Measurements from ENCODE around the gene CDK5.

Gene CDK5

DNA sequence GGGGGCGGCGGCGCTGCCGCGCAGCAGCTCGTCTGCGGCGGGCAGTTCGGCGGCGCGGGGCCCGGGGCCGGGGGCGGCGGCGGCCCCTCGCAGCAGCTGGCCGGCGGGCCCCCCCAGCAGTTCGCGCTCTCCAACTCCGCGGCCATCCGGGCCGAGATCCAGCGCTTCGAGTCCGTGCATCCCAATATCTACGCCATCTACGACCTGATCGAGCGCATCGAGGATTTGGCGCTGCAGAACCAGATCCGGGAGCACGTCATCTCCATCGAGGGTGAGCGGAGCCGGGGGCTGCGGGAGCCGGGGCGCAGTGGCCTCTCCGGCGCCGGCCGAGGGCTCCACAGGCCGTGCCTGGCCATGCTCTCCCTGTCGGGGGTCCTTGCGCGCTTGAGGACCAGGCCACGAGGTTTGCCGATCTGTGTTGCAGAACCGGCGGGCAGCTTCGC is 29.1 kb upstream of the CDK5 start:
- no peak for FAIRE-seq

DNA sequence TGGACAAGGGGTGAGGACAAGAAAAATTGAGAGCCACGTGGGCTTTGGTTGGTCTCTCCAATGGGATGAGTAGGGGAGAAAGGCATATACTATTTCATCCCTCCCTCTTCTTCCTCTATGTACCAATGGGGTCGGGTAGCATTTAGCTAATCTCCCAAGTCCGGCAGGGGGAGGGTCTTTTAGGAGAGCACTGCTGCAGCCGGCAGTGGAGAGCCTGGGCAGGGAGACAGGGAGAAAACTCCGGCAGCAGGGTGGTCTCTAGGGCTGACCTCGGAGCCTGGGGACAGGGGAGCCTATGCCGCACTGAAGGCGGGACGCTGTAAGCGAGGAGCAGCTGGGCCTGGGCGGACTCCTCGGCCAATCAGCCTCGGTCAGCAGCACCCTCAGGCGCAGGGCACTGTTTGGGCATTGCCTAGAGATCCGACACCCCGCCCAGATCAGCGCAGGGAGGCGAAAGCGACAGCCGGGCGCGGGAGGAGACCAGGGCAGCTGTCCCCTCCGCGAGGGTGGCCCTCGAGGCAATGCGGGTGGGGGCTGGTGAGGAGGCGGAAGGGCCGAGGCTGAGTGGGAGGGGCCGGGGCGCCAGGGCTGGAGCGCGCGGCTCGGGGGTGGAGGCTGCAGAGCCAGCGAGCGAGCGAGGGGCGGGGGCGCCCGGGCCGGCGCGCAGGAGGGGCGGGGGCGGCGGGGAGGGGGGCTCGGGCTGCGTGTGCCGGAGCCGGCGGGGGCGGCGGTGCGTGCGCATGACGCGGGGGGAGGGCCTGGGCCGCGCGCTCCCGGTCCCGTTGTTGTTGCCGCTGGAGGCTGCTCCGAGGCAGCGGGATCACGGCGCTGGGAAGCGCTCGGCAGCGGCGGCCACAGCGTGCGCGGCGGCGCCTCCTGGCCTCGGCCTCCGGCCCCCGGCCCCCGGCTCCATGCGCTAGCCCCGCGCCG is 28.3 kb upstream of the CDK5 start, which contains the start of gene AGAP3:
Gene AGAP3, plus strand, starts transcription at position 785 of the 930 bp plus-strand sequence. CDS start 267 bp downstream, outside the sequence.
- FAIRE-seq = no peak

DNA sequence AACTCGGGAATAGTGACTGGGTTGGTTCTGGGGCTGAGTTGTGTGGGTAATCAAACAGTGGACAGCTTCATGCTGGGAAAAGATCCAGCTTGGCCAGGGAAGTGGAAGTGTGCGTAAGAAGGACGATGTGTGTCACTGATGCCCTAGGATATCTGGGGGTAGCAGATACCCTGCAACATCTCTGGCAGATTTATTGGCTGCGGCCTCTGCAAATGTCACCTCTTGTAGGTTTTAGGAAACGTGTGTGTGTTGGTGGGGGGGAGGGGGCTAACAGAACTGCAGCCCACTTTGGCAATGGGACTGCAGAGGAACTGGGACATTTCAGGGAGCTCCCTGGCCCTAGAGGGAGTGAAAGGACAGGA is 27.6 kb upstream of the CDK5 start:
- no peak for FAIRE-seq

DNA sequence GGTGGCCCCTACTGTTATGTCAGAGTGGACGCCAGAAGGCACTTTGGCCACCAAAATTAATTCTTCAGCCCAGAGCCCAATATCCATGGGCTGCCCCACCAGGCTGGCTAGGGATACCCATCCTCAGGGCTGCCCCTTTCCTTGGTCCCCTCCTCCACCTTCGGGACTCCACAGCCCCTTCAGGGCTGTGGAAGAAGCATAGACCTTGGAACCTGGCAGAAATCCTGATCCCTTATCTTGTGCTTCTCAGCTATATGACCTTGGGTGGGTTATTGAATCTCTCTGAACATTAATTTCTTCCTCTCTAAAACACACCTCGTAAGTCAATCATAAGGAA is 26.1 kb upstream of the CDK5 start:
- FAIRE-seq = no peak

DNA sequence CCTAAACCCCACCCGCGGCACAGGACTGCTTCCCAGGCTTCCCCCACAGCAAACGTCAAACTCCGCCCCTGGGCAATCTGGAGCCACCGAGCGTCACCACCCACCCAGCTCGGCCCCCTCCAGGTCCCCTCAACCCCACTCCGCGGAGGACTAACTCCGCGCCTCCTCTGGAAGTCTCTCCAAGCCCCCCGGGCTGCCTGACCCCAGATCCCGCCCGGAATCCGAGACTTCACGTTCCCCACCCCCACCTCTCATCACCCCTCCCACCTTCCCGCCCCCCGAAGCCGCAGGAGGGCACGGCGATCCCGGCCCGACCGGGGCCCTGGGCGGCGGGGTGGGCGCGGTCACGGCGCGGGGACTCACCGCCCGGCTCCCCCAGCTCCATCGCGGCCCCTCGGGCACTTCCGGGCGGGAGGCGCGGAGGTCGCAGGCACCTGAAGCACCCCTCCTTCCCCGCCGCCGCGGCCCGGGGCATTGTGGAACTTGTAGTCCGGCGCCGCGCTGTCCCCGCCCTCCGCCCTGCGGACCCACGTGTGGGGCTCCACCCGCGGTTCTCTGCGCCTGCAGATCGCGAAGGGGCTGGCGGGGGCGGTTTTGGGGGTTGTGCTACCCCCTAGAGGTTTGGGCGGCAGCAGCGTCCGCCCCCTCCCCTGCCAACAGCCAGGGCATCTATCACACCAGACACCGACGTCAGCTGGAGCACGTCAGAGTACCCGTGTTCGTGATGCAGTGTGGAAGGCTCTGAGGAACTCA is 25.6 kb upstream of the CDK5 start, which contains the start of gene TMUB1:
Gene TMUB1, minus strand, starts transcription at position 423 of the 753 bp plus-strand sequence. CDS start 930 bp downstream, outside the sequence.
- no peak for FAIRE-seq

DNA sequence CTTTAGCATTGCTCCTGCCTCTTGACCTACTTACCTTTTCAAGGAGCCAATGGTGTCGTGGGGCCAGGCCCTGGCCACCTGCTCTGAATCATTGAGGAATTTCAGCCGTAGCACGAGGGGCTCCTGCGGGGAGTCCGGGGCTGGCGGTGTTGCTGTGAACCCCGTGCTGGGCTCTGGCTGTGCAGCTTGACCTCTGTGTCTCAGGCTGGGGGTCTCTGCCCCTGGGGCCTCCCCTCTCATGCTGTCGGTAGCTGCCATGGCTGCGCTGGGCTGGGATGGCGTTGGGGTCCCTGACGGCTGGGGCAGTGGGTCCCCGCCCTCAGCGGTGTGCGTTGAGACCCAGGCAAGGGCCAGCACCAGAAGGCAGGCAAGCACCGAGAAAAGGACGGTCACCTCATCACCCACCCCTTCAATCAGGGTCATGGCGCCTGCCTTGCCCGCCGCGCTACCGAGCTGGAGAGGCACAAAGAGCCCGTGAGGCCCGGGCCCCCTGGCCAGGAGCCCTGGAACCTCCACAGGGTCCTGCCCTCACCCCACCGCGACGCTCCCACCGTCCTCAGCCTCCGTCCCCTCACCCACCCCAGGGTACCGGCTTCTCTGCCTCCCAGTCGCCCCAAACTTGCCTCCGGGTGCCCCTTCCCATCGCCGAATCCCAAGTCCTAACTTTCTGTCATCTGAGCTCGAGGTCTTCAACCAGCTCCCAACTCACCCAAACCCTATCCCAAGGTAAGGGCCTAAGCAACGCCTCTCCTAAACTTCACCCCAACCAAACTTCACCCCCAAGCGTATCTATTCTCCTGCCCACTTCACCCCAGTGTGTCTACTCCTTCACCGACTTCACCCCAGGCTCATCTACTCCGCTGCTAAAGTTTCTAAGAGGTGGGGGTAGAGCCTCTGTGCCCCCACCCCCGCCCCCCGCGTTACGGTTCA is 24.7 kb upstream of the CDK5 start:
- no peak for FAIRE-seq

DNA sequence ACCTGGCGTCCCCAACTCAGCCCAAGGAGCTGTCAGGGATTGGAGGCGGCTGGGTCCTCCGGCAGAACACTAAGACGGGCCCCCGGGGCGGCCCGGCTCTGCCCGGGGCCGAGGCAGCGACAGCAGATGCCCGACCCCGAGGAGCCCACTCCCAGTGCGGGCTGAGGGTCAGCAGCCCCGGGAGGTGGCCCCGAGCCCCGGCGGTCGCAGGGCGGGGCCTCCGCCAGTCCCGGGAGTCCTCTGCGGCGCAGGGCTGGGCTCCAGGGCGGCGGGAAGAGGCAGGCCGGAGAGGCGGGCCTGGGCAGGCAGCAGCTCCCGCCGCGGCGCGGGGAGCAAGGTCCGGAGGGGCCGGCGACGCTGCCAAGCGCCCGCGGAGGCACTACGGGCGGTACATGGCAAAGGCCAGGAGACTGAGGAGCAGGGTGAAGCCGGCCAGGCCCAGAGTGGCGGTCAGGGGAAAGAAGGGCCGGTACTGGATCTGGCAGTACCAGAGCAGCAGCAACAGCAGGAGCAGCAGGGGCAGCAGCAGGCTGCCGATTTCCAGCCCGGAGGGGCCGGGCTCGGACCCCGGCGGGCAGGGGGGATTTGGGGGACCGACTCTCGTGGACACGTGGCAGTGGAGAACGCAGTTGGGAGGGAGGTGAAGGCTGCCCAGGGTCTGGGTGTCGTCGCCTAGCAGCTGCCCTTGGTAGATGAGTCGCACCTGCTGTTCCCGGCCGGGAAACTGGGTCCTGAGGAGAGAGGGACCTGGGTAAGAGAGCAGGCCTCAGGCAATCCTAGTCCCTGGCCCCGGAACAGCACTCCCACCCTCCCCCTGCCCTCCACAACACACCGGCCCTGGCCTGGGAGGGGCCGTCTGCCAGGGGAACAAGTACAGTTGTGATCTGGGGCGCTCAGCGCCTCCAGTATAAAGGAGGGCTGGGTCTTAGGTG is 23.7 kb upstream of the CDK5 start:
- no peak for FAIRE-seq

DNA sequence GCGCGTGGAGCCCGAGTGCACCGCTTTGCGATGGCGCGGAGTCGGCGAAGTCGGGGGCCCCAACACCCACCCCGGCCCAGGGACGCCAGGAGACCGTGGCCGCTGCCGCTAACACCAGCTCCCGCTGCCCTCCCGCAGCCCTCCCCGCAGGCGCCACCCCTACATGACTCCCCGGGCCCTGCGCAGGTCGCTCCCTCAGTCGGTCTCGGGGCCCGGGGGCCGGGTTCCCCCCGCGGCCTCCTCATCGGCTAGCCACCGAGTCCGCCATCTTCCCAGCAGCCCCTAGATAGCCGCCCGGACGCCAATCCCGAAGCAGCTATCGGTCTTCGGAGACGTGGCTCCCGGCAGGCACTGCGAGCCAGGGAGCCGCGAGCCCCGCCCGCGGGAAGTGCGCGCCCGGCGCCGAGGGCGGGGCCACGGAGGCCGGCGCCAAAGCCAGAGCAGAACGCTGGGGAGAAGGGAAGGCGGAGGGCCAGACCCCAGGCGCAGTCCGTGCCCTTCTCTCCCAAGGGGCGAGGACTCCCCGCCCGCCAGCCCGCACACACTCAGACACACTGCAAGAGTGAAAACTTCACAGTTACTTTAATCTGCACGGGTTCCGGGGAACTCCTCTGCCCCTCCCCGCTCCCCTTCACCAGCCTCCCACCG is 22.9 kb upstream of the CDK5 start, which contains the start of gene FASTK:
Gene FASTK, minus strand, starts transcription at position 288 of the 648 bp plus-strand sequence. Its CDS starts 43 bp downstream, at position 245.
- FAIRE-seq = no peak

DNA sequence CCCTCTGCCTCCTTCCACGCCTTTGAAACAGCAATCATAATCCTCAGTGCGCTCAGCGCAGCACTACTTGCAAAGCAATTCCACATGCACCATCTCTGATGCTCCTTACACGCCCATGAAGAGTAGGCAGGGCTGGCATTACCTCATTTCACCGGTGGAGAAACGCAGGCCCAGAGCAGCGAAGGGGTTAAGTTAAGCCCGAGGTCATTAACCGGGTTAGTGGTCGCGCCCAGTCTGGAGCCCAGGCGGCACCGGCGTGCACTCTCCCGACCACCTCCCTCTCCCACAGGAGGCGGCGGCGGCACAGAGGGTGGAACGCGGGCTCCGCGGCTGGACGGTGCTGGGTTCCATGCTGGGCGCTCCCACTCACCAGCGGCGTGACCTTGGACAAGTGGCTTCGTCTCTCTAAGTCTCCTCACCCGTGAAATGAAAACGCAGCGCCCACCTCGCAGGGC is 22.4 kb upstream of the CDK5 start:
- no peak for FAIRE-seq

DNA sequence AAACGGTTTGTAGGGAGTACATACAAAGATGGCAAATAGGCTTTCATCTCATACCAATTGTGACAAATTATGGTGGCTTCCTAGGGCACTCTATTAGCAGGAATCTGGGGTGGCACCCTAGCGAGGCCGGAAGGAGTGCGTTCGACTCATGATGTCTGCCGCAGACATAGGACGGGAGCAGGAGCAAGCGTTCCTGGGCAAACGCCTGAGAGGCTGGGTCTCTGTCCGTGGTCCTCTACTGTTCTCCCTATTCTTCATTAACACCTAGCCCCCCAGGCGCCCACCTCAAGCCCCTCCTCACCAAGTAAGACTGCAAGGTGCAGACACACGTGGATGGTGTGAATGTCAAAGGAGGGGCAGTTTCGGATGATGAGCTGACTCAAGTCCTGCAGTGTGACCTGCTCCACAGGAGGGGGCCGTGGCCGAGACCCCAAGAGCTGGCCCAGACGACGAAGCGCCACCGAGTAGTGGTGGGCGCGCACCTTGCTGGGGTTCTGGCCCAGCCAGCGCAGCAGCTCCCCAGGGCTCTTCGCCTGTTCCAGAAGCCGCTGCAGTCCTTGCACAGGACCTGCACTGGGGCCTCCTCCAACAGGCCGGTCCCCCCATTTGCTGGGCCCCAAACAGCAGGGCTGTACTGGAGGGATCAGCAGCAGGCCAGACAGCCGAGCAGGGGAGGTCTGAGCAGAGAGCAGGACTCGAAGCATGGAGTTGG is 21.7 kb upstream of the CDK5 start:
- FAIRE-seq = no peak

DNA sequence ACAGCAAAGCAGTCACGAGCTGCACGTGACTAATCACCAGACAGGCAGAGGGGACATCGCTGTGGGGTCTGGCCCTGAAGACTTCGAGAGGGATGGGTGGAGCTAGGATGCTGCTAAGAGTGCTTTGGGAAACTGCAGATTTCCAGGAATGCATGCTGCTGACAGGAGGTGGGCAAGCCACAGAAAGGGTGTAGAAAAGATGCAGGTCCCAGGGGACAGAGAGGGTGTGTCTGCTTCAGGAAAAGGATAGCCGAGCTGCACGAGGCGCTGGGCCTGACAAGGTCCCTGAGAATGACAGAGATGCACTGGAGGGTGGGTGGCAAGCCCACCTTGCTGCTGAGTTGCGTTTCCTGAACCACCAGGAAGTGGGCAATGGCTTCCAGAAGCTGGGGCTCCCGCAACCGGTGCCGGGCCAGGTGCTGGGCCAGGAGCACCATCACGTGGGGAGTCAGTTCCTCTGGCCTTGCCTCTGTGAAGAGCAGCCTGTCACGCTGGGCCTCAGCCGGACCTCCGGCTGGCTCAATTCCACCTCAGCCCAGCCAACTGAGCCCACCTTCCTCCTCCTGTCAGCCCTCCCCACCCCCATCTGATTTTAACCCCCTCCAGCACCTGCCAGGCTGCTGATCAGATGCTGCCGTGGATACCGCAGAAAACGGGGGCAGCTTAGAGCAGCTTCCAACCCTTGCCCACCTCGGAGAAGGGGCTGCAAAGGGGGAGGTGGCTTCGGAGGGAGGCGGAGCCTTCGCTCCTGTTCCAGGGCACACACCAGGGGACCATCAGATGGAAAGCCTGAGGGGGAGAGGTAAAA is 20.7 kb upstream of the CDK5 start:
- FAIRE-seq = no peak

DNA sequence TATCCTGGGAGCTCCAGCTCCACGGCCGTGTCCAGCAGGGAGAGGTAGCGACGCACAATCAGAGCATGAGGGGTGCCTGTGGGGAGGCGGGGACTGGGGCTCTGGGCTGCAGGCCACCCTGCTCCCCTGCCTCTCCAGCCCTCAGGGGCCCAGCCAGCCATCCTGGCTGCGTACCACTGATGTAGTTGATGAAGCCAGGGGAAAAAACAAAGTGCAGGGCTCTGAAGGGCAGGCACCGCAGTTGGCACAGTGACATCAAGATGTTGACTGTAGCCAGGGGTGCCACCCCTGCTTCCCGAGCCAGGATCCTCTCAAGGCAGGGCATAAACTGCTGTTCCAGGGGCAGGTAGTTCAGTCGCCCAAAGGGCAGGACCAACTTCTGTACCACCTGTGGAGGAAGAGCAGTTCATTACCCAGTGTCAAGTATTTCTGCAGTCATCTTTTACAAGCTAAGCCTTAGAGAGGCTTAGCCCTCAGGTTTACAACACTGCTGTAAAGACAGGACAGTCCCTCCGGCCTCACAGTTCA is 20.1 kb upstream of the CDK5 start:
- no peak for FAIRE-seq

DNA sequence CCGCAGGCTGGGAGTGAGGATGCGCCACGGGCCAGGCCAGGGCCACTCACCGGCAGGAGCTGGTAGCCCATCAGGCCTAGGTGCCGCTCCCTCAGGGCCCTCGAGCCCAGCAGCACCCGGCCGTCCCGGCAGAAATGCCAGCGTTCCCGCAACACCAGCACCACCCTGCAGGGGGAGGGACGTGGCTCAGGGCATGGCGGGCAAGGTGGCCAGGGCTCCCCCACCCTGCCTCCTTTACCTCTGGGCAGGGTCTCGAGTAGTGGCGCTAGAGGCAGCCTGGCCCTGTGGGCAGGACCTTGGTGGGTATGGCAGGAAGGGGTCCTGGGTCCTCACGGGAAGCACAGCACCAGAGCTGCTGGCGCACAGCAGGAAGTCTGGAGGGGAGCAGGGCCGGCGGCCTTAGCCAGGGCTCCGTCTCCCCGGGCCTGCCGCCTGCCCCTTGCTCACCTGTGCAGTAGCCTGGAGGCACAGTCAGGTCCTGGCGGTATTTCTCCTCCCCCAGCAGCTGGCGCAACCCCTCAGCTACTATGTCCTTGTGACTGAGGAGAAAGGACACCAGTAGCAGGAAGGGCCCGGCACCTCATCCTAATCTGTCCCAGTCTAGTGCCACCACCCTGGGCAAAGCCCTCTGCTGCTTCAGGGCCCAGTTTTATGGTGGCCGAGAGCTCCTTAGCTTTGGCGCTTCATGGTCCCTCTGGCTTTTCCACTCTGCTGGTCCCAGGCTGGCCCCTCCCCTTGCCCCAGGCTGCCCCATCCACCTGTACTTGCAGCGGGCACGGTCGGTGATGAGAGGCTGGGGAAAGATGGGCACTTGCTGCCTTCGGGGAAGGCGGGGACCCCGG is 19.4 kb upstream of the CDK5 start:
- FAIRE-seq = no peak

DNA sequence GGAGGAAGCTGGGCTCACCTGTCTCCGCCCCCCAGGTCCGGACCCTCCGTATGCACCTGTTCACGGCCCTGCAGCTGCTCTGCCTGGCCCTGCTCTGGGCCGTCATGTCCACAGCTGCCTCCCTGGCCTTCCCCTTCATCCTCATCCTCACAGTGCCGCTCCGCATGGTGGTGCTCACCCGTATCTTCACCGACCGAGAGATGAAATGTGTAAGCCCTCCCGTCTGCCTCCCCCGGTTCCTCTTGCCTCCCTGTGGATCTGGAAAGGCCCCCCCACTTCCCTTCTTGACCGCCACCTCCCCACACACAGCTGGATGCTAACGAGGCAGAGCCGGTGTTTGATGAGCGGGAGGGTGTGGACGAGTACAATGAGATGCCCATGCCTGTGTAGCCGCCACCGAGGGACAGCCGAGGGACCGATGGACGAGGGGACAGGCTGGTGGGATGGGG is 18.3 kb upstream of the CDK5 start:
- FAIRE-seq = no peak

DNA sequence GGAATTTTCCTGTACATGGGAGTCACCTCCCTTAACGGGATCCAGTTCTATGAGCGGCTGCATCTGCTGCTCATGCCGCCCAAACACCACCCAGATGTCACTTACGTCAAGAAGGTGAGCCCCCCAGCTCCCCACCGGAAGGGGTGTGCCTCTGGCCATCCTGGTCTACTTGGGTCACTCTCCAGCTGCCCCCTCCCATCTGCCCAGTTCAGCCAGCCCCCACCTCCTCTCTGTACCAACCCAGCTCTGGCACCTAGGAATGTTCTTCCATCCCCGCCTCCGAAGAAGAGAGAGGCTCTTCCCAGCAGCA is 17.9 kb upstream of the CDK5 start:
- FAIRE-seq = no peak

DNA sequence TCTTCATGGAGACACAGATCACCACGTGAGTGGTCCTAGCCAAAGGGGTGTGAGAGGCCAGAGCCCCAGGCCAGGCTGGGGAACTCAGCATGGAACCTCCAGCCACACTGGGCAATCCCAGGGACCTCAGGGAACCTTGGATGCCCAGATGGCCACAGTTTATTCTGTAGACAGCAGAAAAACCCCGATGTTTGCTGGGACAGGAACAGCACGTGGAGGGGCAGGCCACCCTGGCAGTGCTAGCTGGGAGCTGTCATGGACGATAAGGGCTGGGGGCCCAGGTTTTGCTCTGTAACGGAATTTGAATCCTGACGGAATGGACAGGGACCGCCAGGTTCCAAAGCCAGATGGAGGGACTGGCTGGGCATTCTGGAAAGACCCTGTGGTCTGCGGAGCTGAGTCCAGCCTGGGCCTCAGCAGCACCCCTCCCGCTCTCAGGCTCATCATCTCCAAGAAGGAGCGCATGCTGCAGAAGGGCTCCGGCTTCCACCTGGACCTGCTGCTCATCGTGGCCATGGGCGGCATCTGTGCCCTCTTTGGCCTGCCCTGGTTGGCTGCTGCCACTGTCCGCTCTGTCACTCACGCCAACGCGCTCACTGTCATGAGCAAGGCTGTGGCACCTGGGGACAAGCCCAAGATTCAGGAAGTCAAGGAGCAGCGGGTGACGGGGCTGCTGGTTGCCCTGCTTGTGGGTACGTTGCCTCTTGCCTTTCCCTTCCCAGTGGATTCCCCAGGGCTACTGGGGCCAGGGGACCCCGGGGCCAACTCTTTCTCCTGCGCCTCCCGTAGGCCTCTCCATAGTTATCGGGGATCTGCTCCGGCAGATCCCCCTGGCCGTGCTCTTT is 17.3 kb upstream of the CDK5 start:
- no peak for FAIRE-seq

DNA sequence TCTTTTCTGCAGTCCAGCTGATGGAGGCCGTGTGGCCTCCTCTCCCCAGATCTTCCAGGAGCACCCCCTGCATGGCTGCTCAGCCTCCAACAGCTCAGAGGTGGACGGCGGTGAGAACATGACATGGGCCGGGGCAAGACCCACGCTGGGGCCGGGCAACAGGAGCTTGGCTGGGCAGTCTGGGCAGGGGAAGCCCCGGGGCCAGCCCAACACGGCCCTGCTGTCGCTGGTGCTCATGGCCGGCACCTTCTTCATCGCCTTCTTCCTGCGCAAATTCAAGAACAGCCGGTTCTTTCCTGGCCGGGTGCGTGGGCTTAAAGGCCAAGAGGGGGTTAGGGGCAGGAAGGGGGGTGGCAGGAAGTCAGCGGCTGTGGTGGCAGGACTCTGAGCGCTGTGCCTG is 16.3 kb upstream of the CDK5 start:
- FAIRE-seq = no peak
